ENCODE results near the gene P3H2.

GRCh38 chr3:190119461-190120268 lies 1.0 kb downstream of the P3H2 start:
- no peak for TF ChIP-seq CTCF (IDR thresholded peaks at IDR 0.05; ENCODE audit: low read depth, low read length)
- TF ChIP-seq POLR2A (IDR thresholded peaks at IDR 0.05; ENCODE audit: extremely low read depth, insufficient read length): no peak
- TF ChIP-seq MAX (IDR thresholded peaks at IDR 0.05; ENCODE audit: low read depth, low read length): no peak

Data from NB4 (cell line).